GM21515 (cell line): ENCODE data around the gene P2RX1.
"Not testable (repeated sequence)": the region's sequence is repeated elsewhere in the genome, so short reads cannot be mapped to it uniquely, and the experiment has no call there.

Experiments
- ATAC-seq: cut with Tn5 transposase; IDR thresholded peaks from one replicate; pipeline ENCODE4 v1.9.1; 2021; ENCODE audit not compliant: unreplicated experiment

P2RX1 gene

DNA sequence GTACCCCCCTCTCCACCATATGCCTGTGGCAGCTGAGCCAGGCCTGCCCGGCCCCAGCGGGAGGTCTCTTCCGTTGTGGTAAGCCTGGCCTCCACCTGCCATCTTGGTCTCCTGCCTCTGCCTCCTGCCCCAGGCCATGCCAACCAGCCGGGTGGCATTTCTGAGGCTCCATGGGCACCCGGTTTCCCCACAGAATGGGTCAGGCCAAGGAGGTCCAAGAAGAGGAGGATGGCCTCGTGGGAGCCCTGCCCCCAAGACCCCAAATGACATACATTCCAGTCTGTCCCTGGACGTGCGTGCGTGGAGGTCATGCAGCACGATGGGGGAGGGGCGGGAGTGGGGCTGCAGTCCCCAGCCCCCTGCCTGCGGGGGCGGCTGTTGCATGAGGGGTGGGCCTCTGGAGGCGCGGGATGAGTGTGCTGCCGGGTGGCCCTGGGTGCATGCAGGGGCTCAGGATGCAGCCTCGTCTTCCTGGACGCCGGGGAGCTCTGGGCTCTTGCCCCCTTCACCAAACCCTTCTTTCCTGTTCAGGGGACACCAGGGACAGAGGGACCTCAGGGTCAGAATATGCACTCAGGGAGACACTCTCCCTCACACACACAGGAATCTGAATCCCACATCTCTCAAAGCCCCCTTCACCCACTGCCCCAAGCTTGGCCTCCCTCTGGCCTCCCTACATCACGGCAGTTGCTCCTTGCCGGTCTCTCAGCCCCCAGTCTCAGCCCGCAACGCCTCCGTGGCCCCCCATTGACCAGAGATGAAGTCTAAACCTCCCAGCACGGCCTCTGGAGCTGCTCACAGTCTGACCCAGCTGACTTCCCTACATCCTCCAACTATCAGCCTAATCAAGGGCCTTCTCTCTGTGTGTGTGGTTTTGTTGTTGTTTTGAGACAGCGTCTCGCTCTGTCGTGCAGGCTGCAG is 54.2 kb downstream of the P2RX1 start:
- ATAC-seq, result no peak

GRCh38 chr17:3860939-3861700 is 55.1 kb downstream of the P2RX1 start:
- ATAC-seq, result no peak

GRCh38 chr17:3859940-3860339 is 56.3 kb downstream of the P2RX1 start:
- no peak for ATAC-seq

GRCh38 chr17:3857261-3858105 is 58.8 kb downstream of the P2RX1 start:
- no peak for ATAC-seq

GRCh38 chr17:3854204-3854603 is 62.1 kb downstream of the P2RX1 start:
- not testable (repeated sequence) for ATAC-seq

- no peak for ATAC-seq
Observed at GRCh38 chr17:3852561-3852960, 63.7 kb downstream of the P2RX1 start.

DNA sequence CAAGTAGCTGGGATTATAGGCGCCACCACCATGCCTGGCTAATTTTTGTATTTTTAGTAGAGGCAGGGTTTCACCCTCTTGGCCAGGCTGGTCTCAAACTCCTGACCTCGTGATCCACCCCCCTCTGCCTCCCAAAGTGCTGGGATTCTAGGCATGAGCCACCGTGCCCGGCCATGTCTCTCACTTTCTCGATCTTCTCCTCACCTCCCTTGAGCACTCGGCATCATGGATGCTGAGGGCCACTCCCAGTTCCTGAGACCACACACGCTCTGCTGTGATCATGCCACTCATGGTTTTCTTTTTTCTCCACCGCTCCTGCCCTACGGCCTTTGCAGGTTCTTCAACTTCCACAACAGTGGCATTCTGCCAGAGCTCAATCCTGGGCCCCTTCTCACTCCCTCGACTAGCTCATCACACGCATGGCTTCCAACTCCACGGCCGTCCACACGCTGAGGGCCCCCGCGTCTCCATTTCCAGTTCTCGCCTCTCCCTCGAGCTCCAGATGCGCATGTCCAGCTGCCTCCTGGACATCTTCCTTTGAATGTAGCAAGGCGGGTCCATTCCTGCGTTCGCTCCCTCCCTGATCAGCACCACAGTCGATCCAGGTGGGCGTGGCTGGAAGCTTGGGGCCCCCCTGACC is 64.7 kb downstream of the P2RX1 start:
- ATAC-seq, result no peak

DNA sequence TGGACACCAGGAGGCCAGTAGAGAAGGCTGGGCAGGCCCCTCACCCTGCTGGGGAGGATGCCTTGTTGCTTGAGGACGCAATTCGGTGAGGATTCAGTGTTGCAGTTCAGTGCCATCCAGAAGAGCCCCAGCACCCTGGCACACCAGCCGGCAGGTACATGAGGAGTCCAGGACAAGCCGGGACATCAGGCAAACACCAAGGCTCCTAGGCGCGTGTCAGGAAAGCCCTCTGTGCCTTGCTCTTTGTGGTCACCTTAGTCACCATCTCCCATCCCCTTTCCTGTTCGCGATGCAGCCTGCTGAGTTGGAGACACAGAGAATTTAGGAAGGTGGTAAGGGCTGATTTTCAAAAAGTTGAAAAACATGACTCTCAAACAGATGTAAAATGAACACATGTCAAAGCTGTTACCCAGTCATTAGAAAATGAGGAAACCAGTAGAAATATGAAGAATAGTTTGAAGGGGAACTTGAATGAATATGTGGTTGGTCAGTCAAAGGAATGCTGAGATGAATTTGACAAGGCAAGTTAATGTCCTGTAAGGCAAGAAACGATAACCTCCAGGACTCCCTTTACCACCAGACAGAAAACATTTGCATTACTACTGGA is 67.9 kb downstream of the P2RX1 start:
- ATAC-seq, result no peak

GRCh38 chr17:3847165-3847670 is 69.0 kb downstream of the P2RX1 start:
- no peak for ATAC-seq
